GM12878 (cell line): ENCODE measurements around the gene PML. TPM values are rescaled to one million over a fixed set of nuclear protein-coding genes. Genes with fewer than 3 reads are reported as not detected.

Experiments used
- ATAC-seq: fragments of 200-7000 bp; cut with Tn5 transposase; 3 replicates; pipeline ENCODE4 v1.9.1; 2020; ENCODE audit warnings: mild to moderate bottlenecking, moderate library complexity
- BruUV-seq: library from RNA; stranded (reverse); fragments of 400-500 nt; replicated peaks from 2 replicates; lab custom pipeline; 2021; lab: Mats Ljungman, UMichigan
- CTCF ChIA-PET: fragments of 300-600 bp; sonication (Branson Sonifier 250); formaldehyde crosslinking; extraction: SDS; loops from one replicate; lab custom pipeline; 2021; ENCODE audit warnings: inconsistent platforms; lab: Yijun Ruan, JAX
- POLR2A ChIA-PET: fragments of 350-600 bp; formaldehyde crosslinking; extraction: SDS; loops from one replicate; lab custom pipeline; 2021; ENCODE audit warnings: inconsistent platforms; lab: Charles Lee
- RAD21 ChIA-PET: fragments of 300-600 bp; sonication (Branson Sonifier 250); formaldehyde crosslinking; loops from one replicate; lab custom pipeline; 2023; ENCODE audit warnings: antibody characterized with exemption; ENCODE audit not compliant: unreplicated experiment; lab: Charles Lee
- SMC1A ChIA-PET: fragments of 300-600 bp; sonication (Branson Sonifier 250); formaldehyde crosslinking; loops from one replicate; lab custom pipeline; 2023; ENCODE audit not compliant: unreplicated experiment, uncharacterized antibody; lab: Charles Lee
- DNase-seq: peaks from one replicate; pipeline ENCODE4 v3.0.0-alpha.2; 2011; ENCODE audit warnings: low read depth, low spot score
- FAIRE-seq: peaks from 3 replicates; lab custom pipeline; 2011; peaks lifted over from hg19 to GRCh38; lab: Jason Lieb, UNC
- H2AFZ ChIP-seq: 2 replicates; pipeline ENCODE4 v1.6.0; 2011; ENCODE audit warnings: low read depth, low read length, control low read depth; ENCODE audit not compliant: control insufficient read depth
- H3K27ac ChIP-seq: 2 replicates; pipeline ENCODE4 v1.5.1; 2011; ENCODE audit warnings: control low read depth; ENCODE audit not compliant: control insufficient read depth, insufficient read depth
- H3K27me3 ChIP-seq, 2 experiments: replicated peaks in 1 of 2; 2 replicates each; pipeline versions ENCODE4 v1.6.0 to v1.6.1; 2011; ENCODE audit warnings: low read length in 1 of 2; ENCODE audit not compliant: control insufficient read depth in 2 of 2, insufficient read depth in 2 of 2
- H3K36me3 ChIP-seq, 2 experiments: 2 replicates each; pipeline ENCODE4 v1.5.1; 2011; ENCODE audit warnings: low read length in 1 of 2; ENCODE audit not compliant: control insufficient read depth in 2 of 2, insufficient read depth in 2 of 2
- H3K4me1 ChIP-seq: 2 replicates; pipeline ENCODE4 v1.6.1; 2011; ENCODE audit warnings: mild to moderate bottlenecking, low read length, moderate library complexity, mixed read lengths; ENCODE audit not compliant: control insufficient read depth, insufficient read depth
- H3K4me2 ChIP-seq: 2 replicates; pipeline ENCODE4 v1.6.0; 2011; ENCODE audit warnings: control low read depth; ENCODE audit not compliant: control insufficient read depth, insufficient read depth
- H3K4me3 ChIP-seq: fragments of 200-600 bp; sonication (generic); 2 replicates; pipeline ENCODE4 v1.5.1; 2016
- H3K79me2 ChIP-seq: 2 replicates; pipeline ENCODE4 v1.6.0; 2011; ENCODE audit warnings: low read length; ENCODE audit not compliant: control insufficient read depth, insufficient read depth
- H3K9ac ChIP-seq: 2 replicates; pipeline ENCODE4 v1.8.0; 2011; ENCODE audit warnings: low read length, control low read depth, mixed read lengths; ENCODE audit not compliant: control insufficient read depth, insufficient read depth
- H3K9me3 ChIP-seq: replicated peaks from 3 replicates; pipeline ENCODE4 v1.5.1; 2011; ENCODE audit warnings: mild to moderate bottlenecking, low read length; ENCODE audit not compliant: control insufficient read depth, insufficient read depth
- H4K20me1 ChIP-seq: 2 replicates; pipeline ENCODE4 v1.6.0; 2011; ENCODE audit not compliant: control insufficient read depth, insufficient read depth
- BMI1 ChIP-seq: fragments of 450-650 bp; IDR thresholded peaks from 2 replicates; pipeline ENCODE4 v1.6.1; 2016; ENCODE audit warnings: mild to moderate bottlenecking, moderate library complexity, borderline replicate concordance
- LARP7 ChIP-seq: fragments of 450-650 bp; IDR thresholded peaks from 2 replicates; pipeline ENCODE4 v1.6.1; 2017; ENCODE audit warnings: mild to moderate bottlenecking
- MLLT1 ChIP-seq: fragments of 450-650 bp; IDR thresholded peaks from 2 replicates; pipeline ENCODE4 v1.6.1; 2016; ENCODE audit warnings: mild to moderate bottlenecking
- NBN ChIP-seq: fragments of 450-650 bp; IDR thresholded peaks from 2 replicates; pipeline ENCODE4 v1.6.1; 2016
- RCOR1 ChIP-seq: conservative IDR thresholded peaks from 2 replicates; pipeline ENCODE4 v1.6.1; 2012; ENCODE audit warnings: low read depth, low read length, improper control_type of control experiment
- SMARCA5 ChIP-seq: fragments of 450-650 bp; IDR thresholded peaks from 2 replicates; pipeline ENCODE4 v1.6.1; 2017; ENCODE audit warnings: mild to moderate bottlenecking
- STAT1 ChIP-seq: fragments of 450-650 bp; conservative IDR thresholded peaks from 2 replicates; pipeline ENCODE4 v1.6.1; 2014; ENCODE audit warnings: antibody characterized with exemption, mild to moderate bottlenecking
- TAF1 ChIP-seq: IDR thresholded peaks from 2 replicates; pipeline ENCODE4 v1.6.1; 2011; ENCODE audit warnings: mild to moderate bottlenecking, low read depth, low read length, borderline replicate concordance
- ZNF217 ChIP-seq: fragments of 450-650 bp; IDR thresholded peaks from 2 replicates; pipeline ENCODE4 v1.6.1; 2017; ENCODE audit warnings: antibody characterized with exemption, mild to moderate bottlenecking
- WGBS: methylation state at CpG from one replicate; pipeline ENCODE4 v1.1.6; 2016; ENCODE audit warnings: low lambda C conversion rate; ENCODE audit not compliant: insufficient replicate concordance, insufficient coverage; ENCODE audit errors: missing lambda C conversion rate; 5-methylcytosine and 5-hydroxymethylcytosine counted together
- in situ Hi-C: fragments of 300-500 bp; cut with MboI; formaldehyde crosslinking; loops from 9 replicates; pipeline ENCODE4 v1.14.3; 2018; ENCODE audit warnings: mixed read lengths
- intact Hi-C: fragments of 100-400 bp; cut with micrococcal nuclease; formaldehyde crosslinking; loops from one replicate; pipeline ENCODE4 v1.14.2; 2022; ENCODE audit not compliant: unreplicated experiment
- polyA plus RNA-seq, 11 experiments: library from polyadenylated mRNA; depleted of rRNA in 4 of 11; unstranded in 6 of 11; stranded (reverse) in 5 of 11; fragments of >200 nt; fragmentation: Nextera tagmentation in 4 of 11; fragmentation: Illumina TruSeq in 1 of 11; extraction: Ambion mirVana in 4 of 11; extraction: Trizol in 1 of 11; gene quantifications; 1 replicate in 1 of 11; 2 replicates in 10 of 11; pipeline versions ENCODE4 v1.2.1 to v1.2.3, GENCODE V29; 2011 to 2016; ENCODE audit warnings: inconsistent platforms in 2 of 11, missing spikeins in 2 of 11, low read depth in 1 of 11
- total RNA-seq, 4 experiments: library from RNA; depleted of rRNA in 3 of 4; stranded (reverse); fragments of >200 nt in 3 of 4; fragmentation: Illumina TruSeq in 1 of 4; extraction: Trizol in 1 of 4; gene quantifications; 2 replicates each; pipeline versions ENCODE4 v1.2.1 to v1.2.3, GENCODE V29; 2013 to 2021
- TF ChIP-seq, protein P1 (sequence below): fragments of 450-650 bp; IDR thresholded peaks from 2 replicates; pipeline ENCODE4 v1.6.1; 2017; ENCODE audit warnings: antibody characterized with exemption, mild to moderate bottlenecking, moderate library complexity
- TF ChIP-seq, protein P2 (sequence below), 3 experiments: IDR thresholded peaks in 2 of 3; conservative IDR thresholded peaks in 1 of 3; 2 replicates each; pipeline ENCODE4 v1.5.1; 2011; ENCODE audit warnings: low read depth in 3 of 3, low read length in 3 of 3, mild to moderate bottlenecking in 3 of 3, control low read depth in 2 of 3, moderate library complexity in 2 of 3, inconsistent platforms in 1 of 3, mixed read lengths in 1 of 3; ENCODE audit not compliant: control insufficient read depth in 2 of 3, insufficient read depth in 1 of 3; ENCODE audit errors: extremely low read depth in 1 of 3

PML gene
- total and polyA plus RNA-seq, 10 of the 15 experiments (the other 5 are each of a cell fraction or from before 2014, with no cell fraction given) = 8.5 to 95.5 (median 30.8) TPM

DNA sequence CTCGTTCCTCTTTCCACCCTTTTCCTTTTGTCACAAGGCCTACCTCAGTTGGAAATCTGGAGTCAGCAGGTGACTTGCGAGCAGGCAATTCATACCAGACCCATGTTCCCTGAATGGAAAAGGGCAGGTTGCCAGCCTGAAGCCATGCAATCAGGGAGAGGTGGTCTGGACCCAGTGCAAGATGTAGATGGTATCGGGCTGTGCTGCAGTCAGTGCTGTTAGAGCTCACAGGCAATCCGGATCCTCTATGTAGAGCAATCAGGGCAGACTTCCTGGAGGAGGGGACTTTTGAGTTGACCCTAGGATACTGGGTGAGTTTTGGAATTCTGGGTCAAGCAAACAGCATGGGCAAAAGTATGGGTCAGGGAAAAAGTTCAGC lies 49.4 kb upstream of the PML start:
- Histone ChIP-seq H3K4me1 (no peaks in the 10 kb centered on the region), H3K9me3 (no peaks in the 10 kb centered on the region), H3K9ac (no peak overlapping the region), H2AFZ (no peak overlapping the region), H3K27me3 (peaks cover 0 to 1% of the 10 kb centered on the region in 2 experiments; a peak in 3 of 4 replicates), H3K27ac (no peak overlapping the region), H3K4me2 (no peak overlapping the region), H4K20me1 (no peaks in the 10 kb centered on the region), H3K4me3 (no peak overlapping the region), H3K36me3 (no peaks in the 10 kb centered on the region), H3K79me2 (no peaks in the 10 kb centered on the region)
- no TSS peak for BruUV-seq
- no peak for DNase-seq
- in situ Hi-C loops (no loop called here), intact Hi-C loops (no loop called here)
- 27% methylated on average over 4 of the region's 4 CpGs for WGBS
- ATAC-seq = no peak
- SMC1A ChIA-PET = no interaction called here
- POLR2A ChIA-PET = no interaction called here
- no peak for TF ChIP-seq TAF1
- no peak for FAIRE-seq
- RAD21 ChIA-PET = no interaction called here
- CTCF ChIA-PET = no interaction called here

DNA sequence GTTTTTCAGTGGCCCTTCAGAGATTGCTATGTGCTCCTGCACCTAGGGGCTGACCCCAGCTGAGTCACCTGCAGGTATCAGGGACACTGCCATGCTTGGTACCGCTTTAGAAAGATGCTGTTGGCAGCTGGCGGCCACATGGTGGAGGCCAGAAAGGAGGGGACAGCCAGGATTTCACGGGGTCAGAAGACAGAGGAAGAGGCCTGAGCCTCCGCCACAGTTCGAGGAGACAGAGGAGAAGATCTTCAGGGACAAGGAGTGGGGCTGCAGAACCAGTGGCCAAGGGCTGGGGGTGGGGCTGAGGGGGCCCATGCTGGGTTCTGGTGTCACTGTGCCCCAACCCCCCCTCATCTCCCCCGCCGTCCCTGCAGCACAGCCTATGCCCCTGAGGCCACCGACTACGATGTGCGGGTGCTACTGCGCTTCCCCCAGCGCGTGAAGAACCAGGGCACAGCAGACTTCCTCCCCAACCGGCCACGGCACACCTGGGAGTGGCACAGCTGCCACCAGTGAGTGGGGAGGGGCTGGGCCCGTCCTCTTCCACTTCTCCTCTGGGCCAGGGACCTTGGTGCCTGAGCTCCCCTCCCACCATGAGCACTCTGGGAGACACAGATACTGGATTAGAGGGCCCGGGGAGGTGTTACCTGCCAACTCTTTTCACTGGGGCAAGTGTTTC lies 48.3 kb upstream of the PML start:
- Histone ChIP-seq H3K4me3 (no peak overlapping the region), H2AFZ (no peak overlapping the region), H3K9me3 (no peaks in the 10 kb centered on the region), H4K20me1 (no peaks in the 10 kb centered on the region), H3K36me3 (no peaks in the 10 kb centered on the region), H3K27ac (no peak overlapping the region), H3K79me2 (no peaks in the 10 kb centered on the region), H3K4me2 (no peak overlapping the region), H3K4me1 (no peaks in the 10 kb centered on the region), H3K9ac (no peak overlapping the region), H3K27me3 (peaks cover 0 to 1% of the 10 kb centered on the region in 2 experiments; a peak in 3 of 4 replicates)
- ChIA-PET POLR2A (no interaction called here), RAD21 (no interaction called here), CTCF (no interaction called here), SMC1A (no interaction called here)
- TF ChIP-seq LARP7 (no peak), ZNF217 (no peak), BMI1 (no peak), NBN (no peak), MLLT1 (no peak), RCOR1 (no peak), SMARCA5 (no peak), STAT1 (no peak)
- TF ChIP-seq, protein P1, sequence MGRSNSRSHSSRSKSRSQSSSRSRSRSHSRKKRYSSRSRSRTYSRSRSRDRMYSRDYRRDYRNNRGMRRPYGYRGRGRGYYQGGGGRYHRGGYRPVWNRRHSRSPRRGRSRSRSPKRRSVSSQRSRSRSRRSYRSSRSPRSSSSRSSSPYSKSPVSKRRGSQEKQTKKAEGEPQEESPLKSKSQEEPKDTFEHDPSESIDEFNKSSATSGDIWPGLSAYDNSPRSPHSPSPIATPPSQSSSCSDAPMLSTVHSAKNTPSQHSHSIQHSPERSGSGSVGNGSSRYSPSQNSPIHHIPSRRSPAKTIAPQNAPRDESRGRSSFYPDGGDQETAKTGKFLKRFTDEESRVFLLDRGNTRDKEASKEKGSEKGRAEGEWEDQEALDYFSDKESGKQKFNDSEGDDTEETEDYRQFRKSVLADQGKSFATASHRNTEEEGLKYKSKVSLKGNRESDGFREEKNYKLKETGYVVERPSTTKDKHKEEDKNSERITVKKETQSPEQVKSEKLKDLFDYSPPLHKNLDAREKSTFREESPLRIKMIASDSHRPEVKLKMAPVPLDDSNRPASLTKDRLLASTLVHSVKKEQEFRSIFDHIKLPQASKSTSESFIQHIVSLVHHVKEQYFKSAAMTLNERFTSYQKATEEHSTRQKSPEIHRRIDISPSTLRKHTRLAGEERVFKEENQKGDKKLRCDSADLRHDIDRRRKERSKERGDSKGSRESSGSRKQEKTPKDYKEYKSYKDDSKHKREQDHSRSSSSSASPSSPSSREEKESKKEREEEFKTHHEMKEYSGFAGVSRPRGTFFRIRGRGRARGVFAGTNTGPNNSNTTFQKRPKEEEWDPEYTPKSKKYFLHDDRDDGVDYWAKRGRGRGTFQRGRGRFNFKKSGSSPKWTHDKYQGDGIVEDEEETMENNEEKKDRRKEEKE = no peak
- TF ChIP-seq, protein P2, sequence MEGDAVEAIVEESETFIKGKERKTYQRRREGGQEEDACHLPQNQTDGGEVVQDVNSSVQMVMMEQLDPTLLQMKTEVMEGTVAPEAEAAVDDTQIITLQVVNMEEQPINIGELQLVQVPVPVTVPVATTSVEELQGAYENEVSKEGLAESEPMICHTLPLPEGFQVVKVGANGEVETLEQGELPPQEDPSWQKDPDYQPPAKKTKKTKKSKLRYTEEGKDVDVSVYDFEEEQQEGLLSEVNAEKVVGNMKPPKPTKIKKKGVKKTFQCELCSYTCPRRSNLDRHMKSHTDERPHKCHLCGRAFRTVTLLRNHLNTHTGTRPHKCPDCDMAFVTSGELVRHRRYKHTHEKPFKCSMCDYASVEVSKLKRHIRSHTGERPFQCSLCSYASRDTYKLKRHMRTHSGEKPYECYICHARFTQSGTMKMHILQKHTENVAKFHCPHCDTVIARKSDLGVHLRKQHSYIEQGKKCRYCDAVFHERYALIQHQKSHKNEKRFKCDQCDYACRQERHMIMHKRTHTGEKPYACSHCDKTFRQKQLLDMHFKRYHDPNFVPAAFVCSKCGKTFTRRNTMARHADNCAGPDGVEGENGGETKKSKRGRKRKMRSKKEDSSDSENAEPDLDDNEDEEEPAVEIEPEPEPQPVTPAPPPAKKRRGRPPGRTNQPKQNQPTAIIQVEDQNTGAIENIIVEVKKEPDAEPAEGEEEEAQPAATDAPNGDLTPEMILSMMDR (IDR thresholded peaks at IDR 0.05 in 2 of 3, conservative IDR thresholded peaks at IDR 0.05 in 1 of 3; ENCODE audit: control insufficient read depth in 2 of 3, extremely low read depth in 1 of 3, insufficient read depth in 1 of 3, low read depth in 3 of 3, low read length in 3 of 3) = no peak
- FAIRE-seq (no peak), ATAC-seq (no peak), DNase-seq (no peak)
- in situ Hi-C loops (no loop called here), intact Hi-C loops (no loop called here)
- no TSS peak for BruUV-seq
- 14% methylated on average over 13 of the region's 17 CpGs for WGBS
